Astrocyte (in vitro differentiated cells and primary cell): ENCODE measurements around the gene VPS8. TPM values are rescaled to one million over a fixed set of nuclear protein-coding genes. Genes with fewer than 3 reads are reported as not detected.

Source experiments
- DNase-seq: peaks from one replicate; pipeline ENCODE4 v3.0.0-alpha.2; 2010; ENCODE audit warnings: low read depth
- FAIRE-seq: peaks from 2 replicates; lab custom pipeline; 2011; peaks lifted over from hg19 to GRCh38; lab: Jason Lieb, UNC
- H2AFZ ChIP-seq: 2 replicates; pipeline ENCODE4 v1.6.0; 2012; ENCODE audit warnings: low read depth, low read length, inconsistent platforms
- H3K27ac ChIP-seq: 2 replicates; pipeline ENCODE4 v1.5.1; 2011; ENCODE audit warnings: low read depth, low read length, inconsistent platforms
- H3K27me3 ChIP-seq: 2 replicates; pipeline ENCODE4 v1.6.0; 2011; ENCODE audit warnings: low read length, inconsistent platforms; ENCODE audit not compliant: insufficient read depth
- H3K36me3 ChIP-seq: 2 replicates; pipeline ENCODE4 v1.5.1; 2011; ENCODE audit warnings: low read length, inconsistent platforms; ENCODE audit not compliant: insufficient read depth
- H3K4me1 ChIP-seq: 2 replicates; pipeline ENCODE4 v1.5.1; 2011; ENCODE audit warnings: low read length, inconsistent platforms; ENCODE audit not compliant: insufficient read depth
- H3K4me2 ChIP-seq: 2 replicates; pipeline ENCODE4 v1.6.0; 2012; ENCODE audit warnings: low read length, inconsistent platforms
- H3K4me3 ChIP-seq: 2 replicates; pipeline ENCODE4 v1.5.1; 2011; ENCODE audit warnings: low read depth, mild to moderate bottlenecking, low read length, inconsistent platforms; ENCODE audit not compliant: insufficient read depth
- H3K79me2 ChIP-seq: 2 replicates; pipeline ENCODE4 v1.6.0; 2012; ENCODE audit warnings: mild to moderate bottlenecking, low read length, inconsistent platforms; ENCODE audit not compliant: insufficient read depth
- H3K9ac ChIP-seq: 2 replicates; pipeline ENCODE4 v1.6.0; 2012; ENCODE audit warnings: mild to moderate bottlenecking, low read length, inconsistent platforms
- H3K9me3 ChIP-seq: 2 replicates; pipeline ENCODE4 v1.5.1; 2012; ENCODE audit warnings: low read depth, mild to moderate bottlenecking, low read length, inconsistent platforms; ENCODE audit not compliant: insufficient read depth
- H4K20me1 ChIP-seq: 2 replicates; pipeline ENCODE4 v1.6.0; 2012; ENCODE audit warnings: low read length, inconsistent platforms; ENCODE audit not compliant: insufficient read depth
- H3K27ac Mint-ChIP-seq: one replicate; pipeline ENCODE4 v1.8.0; 2021; ENCODE audit warnings: mild to moderate bottlenecking, mixed read lengths; ENCODE audit not compliant: unreplicated experiment
- H3K27me3 Mint-ChIP-seq: one replicate; pipeline ENCODE4 v1.8.0; 2021; ENCODE audit warnings: low read depth, mixed read lengths; ENCODE audit not compliant: unreplicated experiment
- H3K36me3 Mint-ChIP-seq: one replicate; pipeline ENCODE4 v1.8.0; 2021; ENCODE audit warnings: low read depth, mixed read lengths; ENCODE audit not compliant: unreplicated experiment
- H3K4me1 Mint-ChIP-seq: one replicate; pipeline ENCODE4 v1.8.0; 2021; ENCODE audit warnings: low read depth, mixed read lengths; ENCODE audit not compliant: unreplicated experiment
- H3K4me3 Mint-ChIP-seq: one replicate; pipeline ENCODE4 v1.8.0; 2021; ENCODE audit warnings: mild to moderate bottlenecking, moderate library complexity, mixed read lengths; ENCODE audit not compliant: unreplicated experiment
- H3K9me3 Mint-ChIP-seq: one replicate; pipeline ENCODE4 v1.8.0; 2021; ENCODE audit warnings: mild to moderate bottlenecking, mixed read lengths; ENCODE audit not compliant: unreplicated experiment
- CTCF ChIP-seq: IDR thresholded peaks from 2 replicates; pipeline ENCODE4 v1.5.1; 2011; ENCODE audit warnings: low read depth, mild to moderate bottlenecking, inconsistent platforms, low read length, moderate library complexity; ENCODE audit not compliant: insufficient read depth
- EZH2 ChIP-seq: IDR thresholded peaks from 2 replicates; pipeline ENCODE4 v1.6.1; 2012; ENCODE audit warnings: mild to moderate bottlenecking, low read length, inconsistent platforms; ENCODE audit not compliant: insufficient read depth
- total RNA-seq: library from RNA; stranded (reverse); gene quantifications from 2 replicates; pipeline ENCODE4 v1.2.1, GENCODE V29; 2021

VPS8 gene
- total RNA-seq, 1 donor from 2014 or later: 40.7 TPM

- Histone ChIP-seq H3K4me2 (no peak overlapping the region), H3K27me3 (no peaks in the 10 kb centered on the region), H3K9ac (no peak overlapping the region), H3K27ac (no peak overlapping the region), H4K20me1 (no peaks in the 10 kb centered on the region), H2AFZ (no peak overlapping the region), H3K4me3 (no peak overlapping the region), H3K36me3 (no peaks in the 10 kb centered on the region), H3K79me2 (no peaks in the 10 kb centered on the region), H3K4me1 (peaks cover 5% of the 10 kb centered on the region), H3K9me3 (no peaks in the 10 kb centered on the region)
- no peak overlapping the region for H3K4me3 Mint-ChIP-seq
- H3K27ac Mint-ChIP-seq: no peak overlapping the region
- H3K27me3 Mint-ChIP-seq: no peaks in the 10 kb centered on the region
- FAIRE-seq: no peak
- TF ChIP-seq EZH2 (no peak), CTCF (no peak)
- no peak for DNase-seq
- H3K4me1 Mint-ChIP-seq: peaks cover 3% of the 10 kb centered on the region
- H3K36me3 Mint-ChIP-seq: peaks cover 18% of the 10 kb centered on the region
- H3K9me3 Mint-ChIP-seq: peaks cover 4% of the 10 kb centered on the region
Measured at GRCh38 chr3:185041540-185041939, 229.6 kb downstream of the VPS8 start.

GRCh38 chr3:185042312-185043050 is 230.5 kb downstream of the VPS8 start:
- peak; percentile 47 for DNase-seq
- no peaks in the 10 kb centered on the region for H3K36me3 ChIP-seq
- no peak for FAIRE-seq
- Mint-ChIP-seq H3K27ac (no peak overlapping the region), H3K27me3 (no peaks in the 10 kb centered on the region), H3K9me3 (peaks cover under 1% of the 10 kb centered on the region), H3K36me3 (peaks cover 20% of the 10 kb centered on the region), H3K4me1 (peaks cover 3% of the 10 kb centered on the region), H3K4me3 (no peak overlapping the region)
- H2AFZ ChIP-seq: no peak overlapping the region
- TF ChIP-seq EZH2: no peak
- TF ChIP-seq CTCF: no peak
- no peak overlapping the region for H3K9ac ChIP-seq
- no peaks in the 10 kb centered on the region for H4K20me1 ChIP-seq
- no peak overlapping the region for H3K4me3 ChIP-seq
- no peaks in the 10 kb centered on the region for H3K79me2 ChIP-seq
- H3K4me1 ChIP-seq: peaks cover 5% of the 10 kb centered on the region
- H3K27ac ChIP-seq: no peak overlapping the region
- H3K9me3 ChIP-seq: no peaks in the 10 kb centered on the region
- no peaks in the 10 kb centered on the region for H3K27me3 ChIP-seq
- no peak overlapping the region for H3K4me2 ChIP-seq

GRCh38 chr3:185046164-185046515 is 234.2 kb downstream of the VPS8 start:
- H3K9me3 Mint-ChIP-seq: no peaks in the 10 kb centered on the region
- Histone ChIP-seq H3K4me1 (peaks cover 5% of the 10 kb centered on the region), H3K27ac (no peak overlapping the region), H3K4me3 (no peak overlapping the region), H3K79me2 (no peaks in the 10 kb centered on the region), H3K36me3 (no peaks in the 10 kb centered on the region), H4K20me1 (no peaks in the 10 kb centered on the region), H3K27me3 (no peaks in the 10 kb centered on the region), H3K9ac (no peak overlapping the region), H3K4me2 (peak overlapping the region; percentile 33), H2AFZ (no peak overlapping the region), H3K9me3 (no peaks in the 10 kb centered on the region)
- no peak for DNase-seq
- peaks cover 3% of the 10 kb centered on the region for H3K4me1 Mint-ChIP-seq
- FAIRE-seq: no peak
- no peaks in the 10 kb centered on the region for H3K27me3 Mint-ChIP-seq
- no peak overlapping the region for H3K4me3 Mint-ChIP-seq
- no peak overlapping the region for H3K27ac Mint-ChIP-seq
- TF ChIP-seq CTCF (no peak), EZH2 (no peak)
- peaks cover 35% of the 10 kb centered on the region for H3K36me3 Mint-ChIP-seq
